GM12892 (cell line): ENCODE results near the gene ZC3HAV1.

Experiments
- DNase-seq: peaks from one replicate; pipeline ENCODE4 v3.0.0; 2011; ENCODE audit not compliant: insufficient read length
- FAIRE-seq: peaks from 2 replicates; lab custom pipeline; 2011; peaks lifted over from hg19 to GRCh38; lab: Jason Lieb, UNC
- POLR2A ChIP-seq: IDR thresholded peaks from 2 replicates; pipeline ENCODE4 v1.6.1; 2011; ENCODE audit warnings: low read depth, low read length, control low read depth
- POLR2AphosphoS5 ChIP-seq: IDR thresholded peaks from 2 replicates; pipeline ENCODE4 v1.6.1; 2011; ENCODE audit warnings: low read depth, low read length, control low read depth
- TAF1 ChIP-seq: IDR thresholded peaks from 2 replicates; pipeline ENCODE4 v1.6.1; 2011; ENCODE audit warnings: low read depth, mild to moderate bottlenecking, control low read depth, low read length, borderline replicate concordance

ZC3HAV1 gene

GRCh38 chr7:139124084-139124914, 14.8 kb upstream of the ZC3HAV1 start:
- FAIRE-seq (peak; percentile 79), DNase-seq (no peak)
- TF ChIP-seq TAF1 = no peak
- no peak for TF ChIP-seq POLR2A
- TF ChIP-seq POLR2AphosphoS5 = no peak

DNA sequence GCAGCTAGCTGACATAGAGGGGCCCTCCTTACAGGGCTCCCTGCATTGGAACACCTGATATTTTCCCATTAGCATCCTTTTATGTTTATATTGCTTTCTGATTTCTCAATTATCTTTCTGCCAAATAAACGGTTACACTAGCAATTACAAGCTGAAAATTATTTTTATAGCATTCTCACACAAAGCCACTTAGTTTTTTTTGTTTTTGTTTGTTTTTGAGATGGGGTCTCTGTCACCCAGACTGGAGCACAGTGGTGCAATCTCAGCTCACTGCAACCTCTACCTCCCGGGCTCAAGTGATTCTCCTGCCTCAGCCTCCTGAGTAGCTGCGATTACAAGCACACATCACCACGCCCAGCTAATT, 9.9 kb upstream of the ZC3HAV1 start:
- FAIRE-seq = no peak
- DNase-seq = no peak
- TF ChIP-seq POLR2AphosphoS5 = no peak
- TF ChIP-seq TAF1 = no peak
- TF ChIP-seq POLR2A = no peak

- FAIRE-seq = peak; percentile 95
- TF ChIP-seq POLR2A (peak; percentile 41; the same call in 1 of the 2 replicates), TAF1 (no peak)
- no peak for DNase-seq
Measured at GRCh38 chr7:139118805-139119485, 9.4 kb upstream of the ZC3HAV1 start.

DNA sequence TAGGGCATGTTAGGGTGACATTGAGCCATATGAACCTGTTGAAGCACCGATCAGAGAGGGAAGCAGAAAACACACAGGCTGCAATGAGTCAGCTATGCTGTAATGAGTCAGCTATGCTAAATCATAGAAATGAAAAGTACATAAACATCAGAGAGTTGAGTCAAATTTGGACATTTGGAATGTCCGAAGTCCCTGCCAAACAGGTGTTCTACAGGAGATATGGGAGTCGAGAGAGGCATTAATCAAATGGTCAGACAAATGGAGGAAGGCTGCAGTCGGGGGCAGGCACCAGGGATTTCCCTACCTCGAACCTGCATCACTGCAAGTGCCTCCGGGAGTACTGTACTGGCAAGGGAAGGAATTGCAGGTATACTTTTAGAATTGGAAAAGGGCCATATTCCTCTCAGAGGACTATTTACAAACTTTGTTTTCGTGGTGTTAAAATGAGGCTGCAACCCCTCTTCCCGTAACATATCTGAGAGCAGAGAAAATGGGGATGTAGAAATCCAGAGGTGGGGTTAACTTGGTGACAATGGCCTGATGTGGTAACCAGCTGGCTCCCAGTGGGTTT, 8.8 kb upstream of the ZC3HAV1 start:
- DNase-seq (no peak), FAIRE-seq (peak; percentile 89)
- TF ChIP-seq POLR2AphosphoS5 (no peak), TAF1 (no peak), POLR2A (no peak)

GRCh38 chr7:139117599-139118233, 8.2 kb upstream of the ZC3HAV1 start:
- no peak for TF ChIP-seq TAF1
- no peak for TF ChIP-seq POLR2AphosphoS5
- TF ChIP-seq POLR2A = no peak
- FAIRE-seq = no peak
- DNase-seq = no peak

DNA sequence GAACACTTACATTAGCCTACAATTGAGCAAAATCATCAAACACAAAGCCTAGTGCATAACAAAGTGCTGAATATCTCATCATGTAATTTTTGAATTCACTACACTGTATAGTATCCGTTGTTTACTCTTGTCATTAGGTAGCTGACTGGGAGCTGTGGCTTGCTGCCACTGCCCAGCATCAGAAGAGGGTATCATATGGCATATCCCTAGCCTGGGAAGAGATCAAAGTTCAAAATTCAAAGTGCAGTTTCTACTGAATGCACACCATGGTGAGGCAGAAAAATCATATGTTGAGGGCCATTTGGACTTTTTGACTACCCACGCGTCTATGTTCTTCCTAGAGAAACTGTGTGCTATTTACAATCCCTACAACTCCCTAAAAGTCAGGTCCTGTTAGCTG, 7.5 kb upstream of the ZC3HAV1 start:
- FAIRE-seq (no peak), DNase-seq (no peak)
- TF ChIP-seq TAF1 (no peak), POLR2AphosphoS5 (no peak), POLR2A (no peak)

- no peak for TF ChIP-seq TAF1
- no peak for TF ChIP-seq POLR2A
- no peak for TF ChIP-seq POLR2AphosphoS5
- no peak for DNase-seq
- no peak for FAIRE-seq
Measured at GRCh38 chr7:139115104-139115503, 5.6 kb upstream of the ZC3HAV1 start.

- FAIRE-seq (no peak), DNase-seq (no peak)
- no peak for TF ChIP-seq TAF1
- TF ChIP-seq POLR2AphosphoS5 = no peak
- TF ChIP-seq POLR2A = no peak
Measured at GRCh38 chr7:139114585-139114984, 5.1 kb upstream of the ZC3HAV1 start.

DNA sequence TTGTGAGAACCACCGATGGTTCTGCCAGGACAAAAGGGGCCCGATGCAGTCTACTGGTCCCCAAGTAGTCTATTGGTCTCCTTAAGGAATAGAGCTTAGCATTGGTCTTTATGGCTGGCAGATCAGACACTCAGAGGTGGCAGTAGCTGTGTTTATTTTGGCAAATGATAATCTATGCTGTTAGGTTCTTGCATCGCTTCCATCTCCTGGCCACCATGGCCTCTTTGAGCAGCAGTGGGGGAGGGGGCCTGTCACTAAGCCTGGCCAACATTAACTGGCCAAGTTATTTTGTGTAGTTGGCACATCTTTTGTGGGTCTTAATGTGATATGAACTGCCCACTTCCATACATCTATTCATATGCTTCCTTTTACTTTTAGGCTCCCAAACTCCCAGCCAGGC, 4.5 kb upstream of the ZC3HAV1 start:
- TF ChIP-seq TAF1 = no peak
- no peak for TF ChIP-seq POLR2AphosphoS5
- TF ChIP-seq POLR2A = no peak
- no peak for FAIRE-seq
- no peak for DNase-seq

DNA sequence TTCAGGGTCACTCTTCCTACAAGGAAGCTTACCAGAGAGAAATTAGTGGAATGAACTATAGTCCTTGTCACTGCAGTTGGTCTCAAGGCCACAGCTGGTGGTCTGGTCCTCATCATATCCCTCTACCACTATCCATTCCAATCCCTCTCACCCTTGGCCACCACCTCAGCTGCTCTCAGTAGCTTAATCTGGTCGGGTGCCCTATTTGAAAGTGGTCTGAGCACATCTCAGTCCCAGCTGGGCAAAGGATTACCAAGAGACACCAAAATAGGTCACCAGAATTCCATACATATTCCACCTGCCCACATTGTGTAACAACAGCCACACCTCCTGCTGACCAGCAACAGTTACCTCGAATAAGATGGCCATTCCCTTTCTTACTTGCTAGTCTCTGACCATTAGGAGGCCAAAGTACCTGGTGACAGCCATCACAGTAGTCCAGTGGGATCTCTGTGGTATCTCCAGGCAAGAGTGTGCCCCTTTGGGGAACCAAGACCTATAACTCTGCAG, 3.3 kb upstream of the ZC3HAV1 start:
- FAIRE-seq = no peak
- no peak for DNase-seq
- no peak for TF ChIP-seq POLR2AphosphoS5
- no peak for TF ChIP-seq TAF1
- no peak for TF ChIP-seq POLR2A

DNA sequence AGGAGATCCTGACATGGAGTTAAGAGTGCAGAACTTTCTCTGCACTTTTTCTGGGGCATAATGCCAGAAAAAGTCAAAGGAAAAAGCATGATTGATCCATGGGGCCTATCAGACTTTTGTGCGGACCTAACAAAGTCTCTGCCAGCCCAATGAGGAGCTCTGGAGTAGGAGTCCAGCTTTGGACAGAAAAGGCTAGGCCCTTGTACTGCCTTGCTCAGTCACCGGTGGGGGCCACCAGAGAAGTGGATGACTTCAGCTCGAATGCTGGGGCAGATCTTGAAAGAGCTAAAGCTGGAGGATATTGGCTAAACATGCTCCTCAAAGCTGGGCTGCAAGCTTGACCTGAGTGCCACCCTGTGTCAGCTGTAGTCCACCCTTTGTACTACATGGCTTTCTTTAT, 2.8 kb upstream of the ZC3HAV1 start:
- DNase-seq (no peak), FAIRE-seq (no peak)
- TF ChIP-seq POLR2A (no peak), POLR2AphosphoS5 (no peak), TAF1 (no peak)

DNA sequence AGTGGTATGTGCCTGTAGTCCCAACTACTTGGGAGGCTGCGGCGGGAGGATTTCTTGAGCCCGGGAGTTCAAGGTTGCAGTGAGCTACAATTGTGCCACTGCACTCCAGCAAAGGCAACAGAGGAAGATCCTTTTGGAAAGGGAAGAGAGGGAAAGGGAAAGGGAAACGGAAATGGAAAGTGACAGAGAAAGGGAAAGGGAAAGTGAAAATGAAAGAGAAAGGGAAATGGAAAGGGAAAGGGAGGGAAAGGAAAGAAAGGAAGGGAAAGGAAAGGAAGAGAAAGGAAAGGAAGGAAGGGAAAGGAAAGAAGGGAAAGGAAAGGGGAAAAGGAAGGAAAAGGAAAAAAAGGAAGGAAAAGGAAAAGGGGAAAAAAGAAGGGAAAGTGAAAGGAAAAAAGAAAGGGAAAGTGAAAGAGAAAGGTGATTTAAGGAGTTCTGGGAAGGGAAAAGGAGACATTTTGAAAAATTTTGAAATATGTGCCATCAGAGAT, 2.3 kb upstream of the ZC3HAV1 start:
- DNase-seq = no peak
- no peak for FAIRE-seq
- TF ChIP-seq POLR2AphosphoS5 (no peak), POLR2A (no peak), TAF1 (no peak)
